Measurements from ENCODE around the gene CORO2A. TPM values are rescaled to one million over a fixed set of nuclear protein-coding genes. Genes with fewer than 3 reads are reported as not detected.

CORO2A gene, protein sequence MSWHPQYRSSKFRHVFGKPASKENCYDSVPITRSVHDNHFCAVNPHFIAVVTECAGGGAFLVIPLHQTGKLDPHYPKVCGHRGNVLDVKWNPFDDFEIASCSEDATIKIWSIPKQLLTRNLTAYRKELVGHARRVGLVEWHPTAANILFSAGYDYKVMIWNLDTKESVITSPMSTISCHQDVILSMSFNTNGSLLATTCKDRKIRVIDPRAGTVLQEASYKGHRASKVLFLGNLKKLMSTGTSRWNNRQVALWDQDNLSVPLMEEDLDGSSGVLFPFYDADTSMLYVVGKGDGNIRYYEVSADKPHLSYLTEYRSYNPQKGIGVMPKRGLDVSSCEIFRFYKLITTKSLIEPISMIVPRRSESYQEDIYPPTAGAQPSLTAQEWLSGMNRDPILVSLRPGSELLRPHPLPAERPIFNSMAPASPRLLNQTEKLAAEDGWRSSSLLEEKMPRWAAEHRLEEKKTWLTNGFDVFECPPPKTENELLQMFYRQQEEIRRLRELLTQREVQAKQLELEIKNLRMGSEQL
- 1 to 10 TPM in 1 of 9 donors, under 1 TPM in 8; 0.09 to 2.2 (median 0.22) TPM for total RNA-seq
- under 1 TPM; 0.11 to 0.43 TPM for polyA plus RNA-seq
- long read RNA-seq, donor 1, full-length matches to known transcripts, result 1 of 1 reads
- long read RNA-seq, donor 1, partial matches to known transcripts, result 0 of 1 reads
- long read RNA-seq, donor 1, other reads (novel, unspliced or antisense), result 0 of 1 reads
- long read RNA-seq, donor 2, partial matches to known transcripts, result 0 of 1 reads
- long read RNA-seq, donor 2, other reads (novel, unspliced or antisense), result 1 of 1 reads
- long read RNA-seq, donor 3, partial matches to known transcripts, result 0 of 1 reads
- long read RNA-seq, donor 3, other reads (novel, unspliced or antisense), result 1 of 1 reads

GRCh38 chr9:98192503-98193335 is at the start of gene CORO2A:
TSS of gene CORO2A (minus strand) at chr9:98192637. CDS start at chr9:98157660, 34,977 bp downstream.
- H3K4me1 ChIP-seq, result peaks cover 0 to 12% (median 6%) of the 10 kb centered on the region in 12 donors
- H3K9me3 ChIP-seq, result no peaks in the 10 kb centered on the region
- TF ChIP-seq POLR2A (IDR thresholded peaks at IDR 0.05), result peak in 1 of 2 donors; percentile 22
- TF ChIP-seq, protein P1, sequence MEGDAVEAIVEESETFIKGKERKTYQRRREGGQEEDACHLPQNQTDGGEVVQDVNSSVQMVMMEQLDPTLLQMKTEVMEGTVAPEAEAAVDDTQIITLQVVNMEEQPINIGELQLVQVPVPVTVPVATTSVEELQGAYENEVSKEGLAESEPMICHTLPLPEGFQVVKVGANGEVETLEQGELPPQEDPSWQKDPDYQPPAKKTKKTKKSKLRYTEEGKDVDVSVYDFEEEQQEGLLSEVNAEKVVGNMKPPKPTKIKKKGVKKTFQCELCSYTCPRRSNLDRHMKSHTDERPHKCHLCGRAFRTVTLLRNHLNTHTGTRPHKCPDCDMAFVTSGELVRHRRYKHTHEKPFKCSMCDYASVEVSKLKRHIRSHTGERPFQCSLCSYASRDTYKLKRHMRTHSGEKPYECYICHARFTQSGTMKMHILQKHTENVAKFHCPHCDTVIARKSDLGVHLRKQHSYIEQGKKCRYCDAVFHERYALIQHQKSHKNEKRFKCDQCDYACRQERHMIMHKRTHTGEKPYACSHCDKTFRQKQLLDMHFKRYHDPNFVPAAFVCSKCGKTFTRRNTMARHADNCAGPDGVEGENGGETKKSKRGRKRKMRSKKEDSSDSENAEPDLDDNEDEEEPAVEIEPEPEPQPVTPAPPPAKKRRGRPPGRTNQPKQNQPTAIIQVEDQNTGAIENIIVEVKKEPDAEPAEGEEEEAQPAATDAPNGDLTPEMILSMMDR (IDR thresholded peaks at IDR 0.05), result peak in 9 of 12 donors; percentile 16 to 42 (median 28)
- H3K36me3 ChIP-seq, result no peaks in the 10 kb centered on the region
- intact Hi-C loops (cut with DNase I), result no loop called here
- DNase-seq (peak; percentile 65 to 86 (median 76)), ATAC-seq (peak; percentile 62 to 93 (median 85))
- peak within 1 kb of the TSS; percentile 45 to 79 (median 70) for H3K4me3 ChIP-seq
- H3K27me3 ChIP-seq, result no peaks in the 10 kb centered on the region
- peak within 1 kb of the TSS in 8 of 12 donors; percentile 25 to 67 (median 42) for H3K27ac ChIP-seq
- 1% methylated on average over 56 to 95 of the region's 95 CpGs for WGBS, 4 donors

DNA sequence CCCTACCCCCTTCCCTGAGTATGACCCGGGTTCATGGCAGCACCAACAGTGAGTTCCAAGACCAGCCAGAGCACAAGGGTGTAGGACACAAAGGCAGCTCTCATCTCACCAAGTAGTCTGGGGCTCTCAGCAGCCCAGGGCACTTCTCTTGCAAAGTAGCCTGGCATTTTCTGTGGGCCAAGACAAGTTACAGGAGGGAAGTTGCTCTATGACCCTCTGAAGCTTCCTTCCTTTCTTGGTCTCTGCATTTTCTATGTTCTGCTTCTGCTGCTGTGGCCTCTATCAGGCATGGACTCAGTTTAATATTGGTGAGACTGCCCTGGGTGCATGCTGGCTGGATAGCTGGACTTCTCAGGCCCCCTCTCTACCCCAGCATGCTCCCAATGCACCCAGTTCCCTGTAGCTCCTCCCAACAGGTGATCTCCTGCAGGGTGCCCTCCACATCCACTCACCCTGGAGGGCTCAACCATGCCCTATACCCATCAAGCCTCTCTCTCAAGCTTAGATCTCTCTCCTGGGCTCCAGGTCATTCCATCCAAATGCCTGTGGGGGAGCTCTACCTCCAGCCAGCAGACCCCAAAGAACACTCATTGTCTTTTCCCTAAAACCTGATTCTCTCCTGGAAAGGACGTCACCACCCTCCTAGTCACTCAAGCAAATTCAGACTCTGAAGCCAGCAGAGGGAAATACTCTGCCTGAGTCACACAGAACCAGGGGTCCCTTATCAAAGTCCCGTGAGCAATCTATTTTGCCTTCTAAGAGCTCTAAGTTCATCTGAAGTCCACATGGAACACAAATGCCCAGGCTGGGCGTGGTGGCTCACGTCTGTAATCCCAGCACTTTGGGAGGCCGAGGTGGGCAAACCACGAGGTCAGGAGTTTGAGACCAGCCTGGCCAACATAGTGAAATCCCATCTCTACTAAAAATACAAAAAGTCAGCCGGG is 49.2 kb upstream of the CORO2A start:
- intact Hi-C loops (cut with DNase I), result no loop called here
- H3K9me3 ChIP-seq, result no peaks in the 10 kb centered on the region

GRCh38 chr9:98240475-98240874 is 48.0 kb upstream of the CORO2A start:
- 79 to 95% (median 90%) methylated on average over 2 to 3 of the region's 3 CpGs for WGBS, 4 donors
- Histone ChIP-seq H3K36me3 (peaks cover 0 to 27% (median 0%) of the 10 kb centered on the region in 9 donors), H3K4me3 (no peak overlapping the region), H3K9me3 (no peaks in the 10 kb centered on the region), H3K27ac (peak overlapping the region in 1 of 12 donors; percentile 72), H3K4me1 (peaks cover 0 to 19% (median 0%) of the 10 kb centered on the region in 12 donors), H3K27me3 (no peaks in the 10 kb centered on the region)
- no peak for DNase-seq
- no peak for ATAC-seq
- intact Hi-C loops (cut with DNase I), result no loop called here
- TF ChIP-seq POLR2A (IDR thresholded peaks at IDR 0.05), result no peak
- TF ChIP-seq, protein P1 (IDR thresholded peaks at IDR 0.05), result no peak

More for the DNA sequence above, 49.2 kb upstream of the CORO2A start:
- no peak for DNase-seq
- no peak for TF ChIP-seq POLR2A (IDR thresholded peaks at IDR 0.05)
- TF ChIP-seq, protein P1 (IDR thresholded peaks at IDR 0.05), result no peak
- H3K4me3 ChIP-seq, result no peak overlapping the region
- peak in 1 of 4 donors; percentile 34 for ATAC-seq
- peaks cover 0 to 19% (median 0%) of the 10 kb centered on the region in 12 donors for H3K4me1 ChIP-seq
- no peaks in the 10 kb centered on the region for H3K27me3 ChIP-seq
- H3K27ac ChIP-seq, result peak overlapping the region in 1 of 12 donors; percentile 72
- H3K36me3 ChIP-seq, result peaks cover 0 to 19% (median 0%) of the 10 kb centered on the region in 9 donors
- WGBS, 4 donors, result 87 to 91% (median 89%) methylated on average over 8 of the region's 8 CpGs

All from heart left ventricle (tissue), 16 donors.